Posterior cingulate gyrus (tissue), 11 donors: ENCODE measurements around the gene MCAM.

ENCODE experiments used
- DNase-seq, 10 donors: peaks; one replicate each; pipeline versions ENCODE4 v3.0.0 to v3.0.0-alpha.2; 2020 to 2021; ENCODE audit warnings: mixed read lengths in 3 of 10
- intact Hi-C: fragments of 100-400 bp; cut with DNase I; formaldehyde crosslinking; loops from one replicate; pipeline ENCODE4 v1.15.1; 2023

The MCAM gene

GRCh38 chr11:119335091-119335654, 18.2 kb upstream of the MCAM start:
- peak in 1 of 10 donors; percentile 80 for DNase-seq
- intact Hi-C loops: loop anchor here (5.0 kb wide), 1 partner anchor 37 kb away; no protein-coding TSS in a partner anchor

- intact Hi-C loops: no loop called here
- DNase-seq: peak; percentile 90 to 99 (median 96)
Measured at GRCh38 chr11:119334174-119334930, 17.4 kb upstream of the MCAM start, which contains the start of gene RNF26. TSS of gene RNF26 (plus strand) at chr11:119334527. CDS start at chr11:119335123, 596 bp downstream.

- intact Hi-C loops: no loop called here
- DNase-seq: no peak
Measured at GRCh38 chr11:119332111-119332765, 15.3 kb upstream of the MCAM start.

- intact Hi-C loops: no loop called here
- no peak for DNase-seq
Measured at GRCh38 chr11:119330237-119330636, 13.3 kb upstream of the MCAM start.

GRCh38 chr11:119329320-119329719, 12.4 kb upstream of the MCAM start:
- intact Hi-C loops: no loop called here
- no peak for DNase-seq

- no peak for DNase-seq
- intact Hi-C loops: no loop called here
Measured at GRCh38 chr11:119324189-119324588, 7.3 kb upstream of the MCAM start.

- intact Hi-C loops: loop anchor here (2.0 kb wide), 1 partner anchor 117 kb away; the partner anchor contains the start of gene CBL
- peak; percentile 42 to 95 (median 84) for DNase-seq
Measured at GRCh38 chr11:119323532-119324033, 6.7 kb upstream of the MCAM start.

- DNase-seq: peak in 2 of 10 donors; percentile 5 to 70
- intact Hi-C loops: loop anchor here (2.0 kb wide), 1 partner anchor 116 kb away; the partner anchor contains the start of gene CBL
Measured at GRCh38 chr11:119322921-119323531, 6.1 kb upstream of the MCAM start.

GRCh38 chr11:119322360-119322739, 5.4 kb upstream of the MCAM start:
- no peak for DNase-seq
- intact Hi-C loops: loop anchor here (2.0 kb wide), 1 partner anchor 116 kb away; the partner anchor contains the start of gene CBL

- intact Hi-C loops: no loop called here
- DNase-seq: peak in 5 of 10 donors; percentile 43 to 94 (median 85)
Measured at GRCh38 chr11:119320776-119321524, 4.0 kb upstream of the MCAM start.

- DNase-seq: peak in 7 of 10 donors; percentile 64 to 95 (median 78)
Measured at GRCh38 chr11:119320240-119320775, 3.4 kb upstream of the MCAM start.

GRCh38 chr11:119319700-119320239, 2.8 kb upstream of the MCAM start:
- DNase-seq: no peak
- intact Hi-C loops: no loop called here

More at GRCh38 chr11:119320240-119320775, 3.4 kb upstream of the MCAM start:
- intact Hi-C loops: no loop called here

GRCh38 chr11:119319136-119319699, 2.3 kb upstream of the MCAM start:
- intact Hi-C loops: no loop called here

GRCh38 chr11:119318240-119319135, 1.6 kb upstream of the MCAM start:
- peak in 2 of 10 donors; percentile 61 to 64 for DNase-seq
- intact Hi-C loops: no loop called here

More at GRCh38 chr11:119319136-119319699, 2.3 kb upstream of the MCAM start:
- DNase-seq: peak in 2 of 10 donors; percentile 62 to 74

GRCh38 chr11:119317592-119318239, 786 bp upstream of the MCAM start:
- DNase-seq: peak in 2 of 10 donors; percentile 71 to 87
- intact Hi-C loops: no loop called here

- peak; percentile 59 to 96 (median 79) for DNase-seq
Measured at GRCh38 chr11:119316016-119316728, 758 bp downstream of the MCAM start.

More at GRCh38 chr11:119316016-119316728, 758 bp downstream of the MCAM start:
- intact Hi-C loops: no loop called here
